Urinary bladder (tissue), 4 donors: ENCODE results near the gene ADCY5. TPM values are rescaled to one million over a fixed set of nuclear protein-coding genes. Genes with fewer than 3 reads are reported as not detected.

ENCODE experiments used
- DNase-seq: peaks from one replicate; pipeline ENCODE4 v3.0.0-alpha.2; 2015; ENCODE audit errors: extremely low spot score
- H3K27ac ChIP-seq: one replicate; pipeline ENCODE4 v1.5.1; 2013; ENCODE audit warnings: low read depth, mild to moderate bottlenecking, moderate library complexity
- H3K36me3 ChIP-seq: one replicate; pipeline ENCODE4 v1.6.1; 2013; ENCODE audit warnings: mild to moderate bottlenecking, moderate library complexity; ENCODE audit not compliant: insufficient read depth
- H3K4me1 ChIP-seq: one replicate; pipeline ENCODE4 v1.6.1; 2013; ENCODE audit warnings: mild to moderate bottlenecking, moderate library complexity; ENCODE audit not compliant: insufficient read depth
- H3K4me3 ChIP-seq: one replicate; pipeline ENCODE4 v1.5.1; 2013; ENCODE audit warnings: low read depth, low read length
- WGBS: extraction: QIAGEN DNeasy Blood & Tissue Kit; methylation state at CpG from one replicate; pipeline ENCODE4 v1.1.7; 2013; 5-methylcytosine and 5-hydroxymethylcytosine counted together
- polyA plus RNA-seq: library from polyadenylated mRNA; stranded (reverse); fragments of 200-250 nt; gene quantifications from one replicate; pipeline ENCODE4 v1.2.3, GENCODE V29; 2013
- total RNA-seq: library from RNA; depleted of rRNA; stranded (reverse); fragments of >200 nt; gene quantifications from one replicate; pipeline ENCODE4 v1.2.3, GENCODE V29; 2014
- donor health status: healthy with polysubstance abuse.
- donor health status: healthy.

ADCY5 gene
- total and polyA plus RNA-seq, 2 donors = 25.1 to 53.1 TPM

GRCh38 chr3:123401836-123402530 is 46.9 kb downstream of the ADCY5 start:
- H3K36me3 ChIP-seq = no peaks in the 10 kb centered on the region
- 60% methylated on average over 11 of the region's 11 CpGs for WGBS
- no peak overlapping the region for H3K27ac ChIP-seq
- H3K4me1 ChIP-seq = peaks cover 3% of the 10 kb centered on the region
- H3K4me3 ChIP-seq = no peak overlapping the region
- no peak for DNase-seq

- no peak overlapping the region for H3K27ac ChIP-seq
- no peaks in the 10 kb centered on the region for H3K36me3 ChIP-seq
- WGBS = 77% methylated on average over 3 of the region's 3 CpGs
- peaks cover 3% of the 10 kb centered on the region for H3K4me1 ChIP-seq
- no peak overlapping the region for H3K4me3 ChIP-seq
- DNase-seq = no peak
These were observed 48.7 kb downstream of the ADCY5 start for GRCh38 chr3:123400169-123400568.

- H3K36me3 ChIP-seq = no peaks in the 10 kb centered on the region
- H3K27ac ChIP-seq = no peak overlapping the region
- WGBS = 57% methylated on average over 6 of the region's 6 CpGs
- DNase-seq = no peak
- no peak overlapping the region for H3K4me3 ChIP-seq
- H3K4me1 ChIP-seq = peaks cover 3% of the 10 kb centered on the region
These were observed 49.2 kb downstream of the ADCY5 start for GRCh38 chr3:123399653-123400052.

- Histone ChIP-seq H3K36me3 (no peaks in the 10 kb centered on the region), H3K27ac (no peak overlapping the region), H3K4me3 (no peak overlapping the region), H3K4me1 (peaks cover 3% of the 10 kb centered on the region)
- WGBS = 48% methylated on average over 13 of the region's 13 CpGs
- no peak for DNase-seq
These were observed 50.7 kb downstream of the ADCY5 start for GRCh38 chr3:123397921-123398785.

- DNase-seq = no peak
- Histone ChIP-seq H3K4me3 (no peak overlapping the region), H3K27ac (no peak overlapping the region), H3K4me1 (peaks cover 3% of the 10 kb centered on the region), H3K36me3 (no peaks in the 10 kb centered on the region)
- WGBS = 72% methylated on average over 5 of the region's 5 CpGs
These were observed 51.8 kb downstream of the ADCY5 start for GRCh38 chr3:123397050-123397590.

DNA sequence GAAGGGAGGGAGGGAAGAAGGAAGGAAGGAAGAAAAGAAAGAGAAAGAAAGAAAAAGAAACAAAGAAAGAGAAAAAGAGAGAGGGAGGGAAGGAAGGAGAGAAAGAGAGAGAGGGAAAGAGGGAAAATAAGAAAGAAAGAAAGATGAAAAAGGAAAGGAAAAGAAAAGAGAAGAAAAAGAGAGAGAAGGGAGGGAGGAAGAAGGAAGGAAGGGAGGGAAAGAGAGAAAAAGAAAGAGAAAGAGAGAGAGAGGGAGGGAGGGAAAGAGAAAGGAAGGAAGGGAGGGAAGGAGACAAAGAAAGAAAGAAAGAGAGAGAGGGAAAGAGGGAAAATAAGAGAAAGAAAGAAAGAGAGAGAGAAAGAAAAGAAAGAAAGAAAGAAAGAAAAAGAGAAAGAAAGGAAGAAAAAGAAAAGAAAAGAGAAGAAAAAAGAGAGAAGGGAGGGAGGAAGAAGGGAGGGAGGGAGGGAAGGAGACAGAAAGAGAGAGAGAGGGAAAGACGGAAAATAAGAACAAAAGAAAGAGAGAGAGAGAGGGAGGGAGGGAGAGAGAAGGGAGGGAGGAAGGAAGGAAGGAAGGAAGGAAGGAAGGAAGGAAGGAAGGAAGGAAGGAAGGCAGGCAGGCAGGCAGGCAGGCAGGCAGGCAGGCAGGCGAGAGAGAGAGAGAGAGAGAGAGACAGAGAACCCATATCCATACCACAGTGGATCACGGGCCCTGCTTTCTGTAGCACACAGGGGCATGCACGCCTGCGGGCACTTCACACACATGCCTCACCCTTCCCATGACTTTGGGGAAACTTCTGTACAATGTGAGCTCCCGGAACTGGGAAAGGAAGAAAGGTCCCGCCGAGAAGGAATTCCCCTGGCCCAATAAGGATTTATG is 52.5 kb downstream of the ADCY5 start:
- no peak overlapping the region for H3K27ac ChIP-seq
- H3K4me3 ChIP-seq = no peak overlapping the region
- H3K4me1 ChIP-seq = peaks cover 3% of the 10 kb centered on the region
- no peaks in the 10 kb centered on the region for H3K36me3 ChIP-seq
- DNase-seq = no peak
- WGBS = 32% methylated on average over 8 of the region's 8 CpGs

DNA sequence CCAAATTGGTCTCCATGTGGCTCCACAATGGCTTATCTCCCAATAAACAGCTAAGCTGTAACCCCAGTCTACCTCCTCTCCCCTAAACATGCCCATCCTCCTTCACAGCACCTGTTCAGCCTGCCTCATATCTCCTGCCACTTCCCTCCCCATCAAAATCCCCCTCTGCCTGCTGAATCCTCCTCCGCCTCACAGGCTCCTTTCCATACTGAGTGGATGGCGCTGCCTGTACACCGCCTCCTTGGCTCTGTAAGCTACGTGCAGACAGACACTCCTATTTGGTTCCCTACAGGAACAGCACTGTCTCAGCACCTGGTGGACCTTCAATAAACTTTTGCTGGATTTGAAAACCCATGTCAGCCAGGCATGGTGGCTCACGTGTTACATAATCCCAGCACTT is 53.7 kb downstream of the ADCY5 start:
- no peak for DNase-seq
- H3K27ac ChIP-seq = no peak overlapping the region
- no peak overlapping the region for H3K4me3 ChIP-seq
- no peaks in the 10 kb centered on the region for H3K36me3 ChIP-seq
- H3K4me1 ChIP-seq = peaks cover 3% of the 10 kb centered on the region
- WGBS = 90% methylated on average over 5 of the region's 5 CpGs

GRCh38 chr3:123394391-123395020 is 54.4 kb downstream of the ADCY5 start:
- WGBS = 71% methylated on average over 5 of the region's 5 CpGs
- Histone ChIP-seq H3K36me3 (no peaks in the 10 kb centered on the region), H3K4me3 (no peak overlapping the region), H3K27ac (no peak overlapping the region), H3K4me1 (peaks cover 3% of the 10 kb centered on the region)
- no peak for DNase-seq

DNA sequence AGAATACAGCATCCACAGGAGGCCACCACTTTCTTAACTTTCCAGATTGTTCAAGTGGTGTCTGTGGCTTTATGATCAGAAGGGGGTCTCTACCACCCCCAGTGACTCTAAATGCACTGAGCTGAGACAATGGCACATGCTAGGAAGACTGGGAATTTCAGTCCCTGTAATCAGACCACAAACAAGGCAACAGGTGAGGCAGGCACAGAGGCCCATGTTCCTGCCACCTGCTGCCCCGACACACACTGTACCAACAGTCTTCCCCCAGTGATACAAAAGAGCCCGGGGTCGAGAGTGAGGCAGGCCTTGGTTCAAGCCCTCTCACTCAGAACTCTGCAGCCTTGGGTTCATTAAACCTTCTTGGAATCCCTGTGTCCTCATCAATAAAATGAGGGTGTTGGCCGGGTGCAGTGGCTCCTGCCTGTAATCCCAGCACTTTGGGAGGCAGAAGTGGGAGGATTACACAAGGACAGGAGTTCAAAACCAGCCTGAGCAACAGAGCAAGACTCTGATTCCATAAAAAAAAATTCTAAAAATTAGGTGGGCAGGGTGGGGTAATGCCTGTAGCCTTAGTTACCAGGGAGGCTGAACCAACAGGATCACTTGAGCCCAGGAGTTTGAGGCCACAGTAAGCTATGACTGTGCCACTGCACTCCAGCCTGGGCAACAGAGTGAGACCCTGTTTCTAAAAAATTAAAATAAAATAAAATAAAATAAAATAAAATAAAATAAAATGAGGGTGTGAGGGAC is 55.8 kb downstream of the ADCY5 start:
- Histone ChIP-seq H3K36me3 (no peaks in the 10 kb centered on the region), H3K4me3 (no peak overlapping the region), H3K27ac (no peak overlapping the region), H3K4me1 (no peaks in the 10 kb centered on the region)
- 85% methylated on average over 4 of the region's 4 CpGs for WGBS
- DNase-seq = no peak

DNA sequence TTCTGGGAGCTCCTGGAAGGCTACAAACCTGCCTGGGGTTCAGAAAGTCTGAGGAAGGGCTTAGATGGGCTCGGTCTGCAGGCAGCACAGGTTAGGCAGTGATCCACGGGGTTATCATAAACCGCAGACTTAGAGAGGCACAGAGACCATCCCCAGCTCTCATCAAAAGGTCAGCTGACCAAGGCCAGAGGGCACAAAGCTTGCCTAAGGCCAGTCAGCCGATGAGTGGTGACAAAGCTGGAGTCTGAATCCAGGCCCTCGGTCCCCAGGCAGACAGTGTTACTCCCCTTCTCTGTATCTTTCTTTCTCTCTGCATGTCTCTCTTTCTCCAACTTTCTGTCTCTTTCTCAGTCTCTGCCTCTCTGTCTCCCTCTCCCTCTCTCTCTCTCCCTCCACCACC is 56.5 kb downstream of the ADCY5 start:
- peaks cover 2% of the 10 kb centered on the region for H3K4me1 ChIP-seq
- WGBS = 59% methylated on average over 5 of the region's 5 CpGs
- H3K27ac ChIP-seq = no peak overlapping the region
- DNase-seq = no peak
- no peaks in the 10 kb centered on the region for H3K36me3 ChIP-seq
- H3K4me3 ChIP-seq = no peak overlapping the region

DNA sequence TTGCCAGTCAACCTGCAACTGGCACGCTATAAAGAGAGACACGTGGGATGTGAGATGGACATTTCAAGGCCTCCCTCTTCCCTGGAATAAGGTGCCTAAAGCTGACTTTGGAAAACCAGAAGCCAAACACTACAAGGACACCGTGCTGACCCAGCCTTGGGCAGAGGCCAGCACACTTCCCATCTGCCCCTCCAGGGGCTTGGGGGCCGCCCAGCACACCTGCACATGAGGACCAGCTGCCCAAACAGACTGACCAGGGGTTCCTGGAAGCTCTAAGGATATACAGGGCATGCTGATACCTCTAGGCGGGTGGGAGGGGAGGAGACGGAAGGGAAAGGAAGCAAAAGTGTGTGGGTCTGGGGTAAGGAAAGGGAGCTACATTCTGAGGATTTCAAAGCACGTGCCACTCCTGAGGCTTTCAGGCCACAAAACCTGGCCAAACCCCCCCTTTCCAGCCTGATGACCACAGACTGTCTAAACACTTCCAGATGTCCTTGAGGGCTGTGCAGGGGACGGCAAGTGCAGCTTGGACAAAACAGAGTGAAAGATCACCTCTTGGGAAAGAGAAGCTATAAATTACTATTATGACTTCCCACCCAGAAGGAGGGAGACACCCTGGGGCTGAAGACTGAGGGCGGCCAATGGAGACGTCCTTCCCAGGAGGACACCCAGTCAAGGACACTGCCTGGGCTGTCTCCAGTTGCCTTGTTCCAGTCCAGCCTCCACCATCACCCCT is 57.9 kb downstream of the ADCY5 start:
- H3K27ac ChIP-seq = no peak overlapping the region
- 64% methylated on average over 10 of the region's 10 CpGs for WGBS
- no peaks in the 10 kb centered on the region for H3K36me3 ChIP-seq
- peaks cover 2% of the 10 kb centered on the region for H3K4me1 ChIP-seq
- no peak for DNase-seq
- no peak overlapping the region for H3K4me3 ChIP-seq

- 80% methylated on average over 5 of the region's 5 CpGs for WGBS
- H3K36me3 ChIP-seq = no peaks in the 10 kb centered on the region
- no peak overlapping the region for H3K27ac ChIP-seq
- no peak overlapping the region for H3K4me3 ChIP-seq
- DNase-seq = no peak
- H3K4me1 ChIP-seq = peaks cover 2% of the 10 kb centered on the region
These were observed 59.3 kb downstream of the ADCY5 start for GRCh38 chr3:123389628-123389918.
